ENCODE data around the gene MAT1A.

The MAT1A gene

GRCh38 chr10:80281784-80282765 lies 7.4 kb downstream of the MAT1A start:
- DNase-seq, result no peak

GRCh38 chr10:80281292-80281691 lies 8.2 kb downstream of the MAT1A start:
- DNase-seq, result no peak

GRCh38 chr10:80280071-80280800 lies 9.2 kb downstream of the MAT1A start:
- no peak for DNase-seq

GRCh38 chr10:80279146-80279545 lies 10.3 kb downstream of the MAT1A start:
- no peak for DNase-seq

- DNase-seq, result no peak
Observed at GRCh38 chr10:80278480-80278879, 11.0 kb downstream of the MAT1A start.

- no peak for DNase-seq
Observed at GRCh38 chr10:80277567-80278250, 11.7 kb downstream of the MAT1A start.

- DNase-seq, result no peak
Observed at GRCh38 chr10:80277016-80277415, 12.4 kb downstream of the MAT1A start.

GRCh38 chr10:80276335-80276734 lies 13.1 kb downstream of the MAT1A start:
- DNase-seq, result no peak

- no peak for DNase-seq
Observed at GRCh38 chr10:80275756-80276155, 13.7 kb downstream of the MAT1A start.

GRCh38 chr10:80275135-80275498 lies 14.3 kb downstream of the MAT1A start:
- DNase-seq, result no peak

- no peak for DNase-seq
Observed at GRCh38 chr10:80274396-80275134, 14.9 kb downstream of the MAT1A start.

- DNase-seq, result no peak
Observed at GRCh38 chr10:80273523-80274170, 15.8 kb downstream of the MAT1A start.

GRCh38 chr10:80272793-80273522 lies 16.5 kb downstream of the MAT1A start:
- DNase-seq, result no peak

- DNase-seq, result no peak
Observed at GRCh38 chr10:80271416-80271815, 18.0 kb downstream of the MAT1A start.

GRCh38 chr10:80270887-80271286 lies 18.6 kb downstream of the MAT1A start:
- DNase-seq, result no peak

- no peak for DNase-seq
Observed at GRCh38 chr10:80268938-80269588, 20.4 kb downstream of the MAT1A start.

GRCh38 chr10:80268266-80268665 lies 21.2 kb downstream of the MAT1A start:
- DNase-seq, result no peak

- no peak for DNase-seq
Observed at GRCh38 chr10:80266513-80266863, 23.0 kb downstream of the MAT1A start.

- no peak for DNase-seq
Observed at GRCh38 chr10:80265740-80266512, 23.5 kb downstream of the MAT1A start.

All from stimulated activated CD4-positive, alpha-beta T cell treated with anti-CD3 and anti-CD28 coated beads, Interleukin-12 subunit alpha, Interleukin-12 subunit beta, amount 100 ng/mL, for 4 hours (primary cell).